Colonic mucosa (tissue), 4 donors: ENCODE results near the gene SLC2A13. TPM values are rescaled to one million over a fixed set of nuclear protein-coding genes. Genes with fewer than 3 reads are reported as not detected.
"Not testable (repeated sequence)": the region's sequence is repeated elsewhere in the genome, so short reads cannot be mapped to it uniquely, and the experiment has no call there.

Source experiments
- DNase-seq: peaks from one replicate; pipeline ENCODE4 v3.0.0-alpha.2; 2020
- H3K27ac ChIP-seq: fragments of 200-600 bp; one replicate; pipeline ENCODE4 v1.8.0; 2021
- H3K27me3 ChIP-seq: fragments of 200-600 bp; one replicate; pipeline ENCODE4 v1.8.0; 2021
- H3K36me3 ChIP-seq: fragments of 200-600 bp; one replicate; pipeline ENCODE4 v1.8.0; 2021
- H3K4me1 ChIP-seq: fragments of 200-600 bp; one replicate; pipeline ENCODE4 v1.8.0; 2021; ENCODE audit warnings: mild to moderate bottlenecking
- H3K4me3 ChIP-seq: fragments of 200-600 bp; one replicate; pipeline ENCODE4 v1.8.0; 2021
- H3K9ac ChIP-seq, 2 donors: one replicate each; pipeline ENCODE4 v1.7.0; 2013; ENCODE audit warnings: control low read depth in 2 of 2, low read depth in 2 of 2, low read length in 2 of 2
- H3K9me3 ChIP-seq: fragments of 200-600 bp; one replicate; pipeline ENCODE4 v1.8.0; 2021
- CTCF ChIP-seq: fragments of 200-600 bp; IDR thresholded peaks from one replicate; pipeline ENCODE4 v1.8.0; 2022; ENCODE audit warnings: antibody characterized with exemption, mild to moderate bottlenecking
- intact Hi-C: fragments of 100-400 bp; cut with DNase I; formaldehyde crosslinking; loops from one replicate; pipeline ENCODE4 v1.14.1; 2022
- total RNA-seq, 2 donors: library from RNA; stranded (reverse); fragmentation: NEBNext Ultra II Directional in 1 of 2; extraction: Animal tissue kit (Norgen Biotek cat#: 25700) in 1 of 2; gene quantifications; one replicate each; pipeline ENCODE4 v1.2.1, GENCODE V29; 2021
- donor health status: healthy.
- donor health status: DM: no; HTN: no; CAD: no.
- donor health status: DM: no; HTN: no; CAD: no.

SLC2A13 gene
- total RNA-seq, 2 donors from 2014 or later, result 19.2 to 39.0 TPM

- no peak overlapping the region for H3K4me3 ChIP-seq
- no peak for DNase-seq
- H3K27ac ChIP-seq, result no peak overlapping the region
- H3K27me3 ChIP-seq, result no peaks in the 10 kb centered on the region
- no peak overlapping the region for H3K9ac ChIP-seq
- H3K9me3 ChIP-seq, result no peaks in the 10 kb centered on the region
- H3K36me3 ChIP-seq, result no peaks in the 10 kb centered on the region
- H3K4me1 ChIP-seq, result no peaks in the 10 kb centered on the region
- intact Hi-C loops, result no loop called here
- TF ChIP-seq CTCF, result no peak
These were observed 51.2 kb downstream of the SLC2A13 start for GRCh38 chr12:40054555-40055227.

- Histone ChIP-seq H3K9ac (no peak overlapping the region), H3K27me3 (no peaks in the 10 kb centered on the region), H3K4me3 (no peak overlapping the region), H3K27ac (no peak overlapping the region), H3K36me3 (no peaks in the 10 kb centered on the region), H3K4me1 (no peaks in the 10 kb centered on the region), H3K9me3 (no peaks in the 10 kb centered on the region)
- DNase-seq, result no peak
- intact Hi-C loops, result no loop called here
- TF ChIP-seq CTCF, result no peak
These were observed 56.6 kb downstream of the SLC2A13 start for GRCh38 chr12:40049268-40049667.

GRCh38 chr12:40047002-40047401 lies 58.9 kb downstream of the SLC2A13 start:
- H3K27ac ChIP-seq, H3K36me3 ChIP-seq, H3K4me3 ChIP-seq, intact Hi-C loops, H3K9ac ChIP-seq, H3K27me3 ChIP-seq, DNase-seq, H3K9me3 ChIP-seq, H3K4me1 ChIP-seq: not testable (repeated sequence)

- Histone ChIP-seq H3K27me3 (no peaks in the 10 kb centered on the region), H3K4me3 (no peak overlapping the region), H3K9ac (no peak overlapping the region), H3K36me3 (no peaks in the 10 kb centered on the region), H3K27ac (no peak overlapping the region), H3K4me1 (no peaks in the 10 kb centered on the region), H3K9me3 (no peaks in the 10 kb centered on the region)
- intact Hi-C loops, result no loop called here
- TF ChIP-seq CTCF, result no peak
- DNase-seq, result no peak
These were observed 60.2 kb downstream of the SLC2A13 start for GRCh38 chr12:40045656-40046055.

- Histone ChIP-seq H3K9me3 (no peaks in the 10 kb centered on the region), H3K4me1 (no peaks in the 10 kb centered on the region), H3K9ac (no peak overlapping the region), H3K27me3 (no peaks in the 10 kb centered on the region), H3K4me3 (no peak overlapping the region), H3K36me3 (no peaks in the 10 kb centered on the region), H3K27ac (no peak overlapping the region)
- intact Hi-C loops, result no loop called here
- no peak for DNase-seq
- TF ChIP-seq CTCF, result no peak
These were observed 61.5 kb downstream of the SLC2A13 start for GRCh38 chr12:40044396-40044795.

GRCh38 chr12:40039598-40039997 lies 66.3 kb downstream of the SLC2A13 start:
- DNase-seq, result no peak
- intact Hi-C loops, result no loop called here

More at GRCh38 chr12:40039598-40039997, 66.3 kb downstream of the SLC2A13 start:
- H3K9ac ChIP-seq, result no peak overlapping the region
- no peak overlapping the region for H3K4me3 ChIP-seq
- H3K36me3 ChIP-seq, result no peaks in the 10 kb centered on the region
- H3K27ac ChIP-seq, result no peak overlapping the region
- TF ChIP-seq CTCF, result no peak
- no peaks in the 10 kb centered on the region for H3K4me1 ChIP-seq
- H3K27me3 ChIP-seq, result no peaks in the 10 kb centered on the region
- no peaks in the 10 kb centered on the region for H3K9me3 ChIP-seq
